ENCODE results near the gene IGFL3.

Gene IGFL3

DNA sequence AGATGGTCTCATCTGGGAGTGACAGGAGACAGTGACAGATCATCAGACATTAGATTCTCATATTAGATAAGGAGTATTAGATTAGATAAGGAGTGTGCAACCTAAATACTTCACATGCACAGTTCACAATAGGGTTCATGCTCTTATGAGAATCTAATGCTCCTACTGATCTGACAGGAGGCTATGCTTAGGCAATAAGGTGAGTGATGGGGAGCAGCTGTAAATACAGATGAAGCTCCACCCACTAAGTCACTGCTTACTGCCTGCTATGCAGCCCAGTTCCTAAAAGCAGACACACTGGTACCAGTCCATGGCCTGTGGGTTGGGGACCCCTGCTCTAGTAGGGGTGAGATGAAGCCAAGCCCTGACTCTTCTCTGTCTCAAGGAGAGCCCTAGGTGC lies 10.0 kb upstream of the IGFL3 start:
- TF ChIP-seq, protein P1, sequence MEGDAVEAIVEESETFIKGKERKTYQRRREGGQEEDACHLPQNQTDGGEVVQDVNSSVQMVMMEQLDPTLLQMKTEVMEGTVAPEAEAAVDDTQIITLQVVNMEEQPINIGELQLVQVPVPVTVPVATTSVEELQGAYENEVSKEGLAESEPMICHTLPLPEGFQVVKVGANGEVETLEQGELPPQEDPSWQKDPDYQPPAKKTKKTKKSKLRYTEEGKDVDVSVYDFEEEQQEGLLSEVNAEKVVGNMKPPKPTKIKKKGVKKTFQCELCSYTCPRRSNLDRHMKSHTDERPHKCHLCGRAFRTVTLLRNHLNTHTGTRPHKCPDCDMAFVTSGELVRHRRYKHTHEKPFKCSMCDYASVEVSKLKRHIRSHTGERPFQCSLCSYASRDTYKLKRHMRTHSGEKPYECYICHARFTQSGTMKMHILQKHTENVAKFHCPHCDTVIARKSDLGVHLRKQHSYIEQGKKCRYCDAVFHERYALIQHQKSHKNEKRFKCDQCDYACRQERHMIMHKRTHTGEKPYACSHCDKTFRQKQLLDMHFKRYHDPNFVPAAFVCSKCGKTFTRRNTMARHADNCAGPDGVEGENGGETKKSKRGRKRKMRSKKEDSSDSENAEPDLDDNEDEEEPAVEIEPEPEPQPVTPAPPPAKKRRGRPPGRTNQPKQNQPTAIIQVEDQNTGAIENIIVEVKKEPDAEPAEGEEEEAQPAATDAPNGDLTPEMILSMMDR (IDR thresholded peaks at IDR 0.05; ENCODE audit: low read depth, low read length, missing control alignments) = no peak
- H3K4me3 ChIP-seq (ENCODE audit: low read depth, low read length) = no peak overlapping the region
- DNase-seq (ENCODE audit: low read depth) = no peak

DNA sequence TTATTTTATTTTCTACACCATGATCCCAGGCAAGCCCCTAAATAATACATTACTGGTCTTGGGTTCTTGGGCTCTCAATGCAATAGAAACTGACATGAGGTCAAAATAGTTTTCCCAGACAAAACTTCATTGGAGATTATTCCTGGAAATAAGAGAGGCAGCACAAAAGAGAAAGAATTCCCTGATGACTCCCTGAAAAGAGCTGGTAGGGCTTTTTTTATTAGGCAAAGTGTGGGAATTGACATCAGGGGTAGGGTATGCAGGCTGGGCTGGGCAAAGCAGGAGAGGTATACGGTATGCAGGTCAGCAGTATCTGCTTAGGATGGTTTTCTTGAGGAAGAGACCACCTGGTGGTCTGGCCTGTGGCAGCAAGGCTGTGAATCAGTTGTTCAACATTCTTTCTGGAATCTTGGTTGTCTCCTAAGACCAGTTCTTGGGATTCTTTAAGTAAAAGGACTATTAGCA lies 9.3 kb upstream of the IGFL3 start:
- DNase-seq (ENCODE audit: low read depth) = no peak
- TF ChIP-seq, protein P1 (IDR thresholded peaks at IDR 0.05; ENCODE audit: low read depth, low read length, missing control alignments) = no peak
- no peak overlapping the region for H3K4me3 ChIP-seq (ENCODE audit: low read depth, low read length)

DNA sequence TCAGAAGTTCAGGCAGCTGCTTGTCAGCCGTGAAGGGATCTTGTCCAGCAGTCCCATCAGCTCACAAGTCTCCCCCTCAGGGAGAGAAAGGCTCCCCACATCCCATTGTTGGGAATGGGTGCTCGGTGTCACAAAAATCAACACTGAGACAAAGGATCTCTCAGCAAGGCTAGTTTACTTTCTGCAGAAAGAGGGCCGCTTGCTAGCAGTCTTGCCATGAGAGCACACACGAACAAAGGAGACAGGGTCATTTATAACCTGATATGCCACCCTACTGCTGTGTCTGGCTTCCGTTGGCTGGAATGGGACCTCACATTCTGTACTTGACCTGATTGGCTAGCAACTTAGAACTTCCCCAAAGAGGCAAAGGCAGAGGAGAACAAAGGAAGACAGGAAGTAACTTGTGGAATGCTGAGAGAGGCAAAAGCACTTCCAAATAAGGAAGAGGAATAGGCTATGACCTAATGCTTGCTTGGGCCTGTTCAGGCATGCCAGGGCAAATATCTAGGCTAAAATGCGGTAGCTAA lies 8.7 kb upstream of the IGFL3 start:
- DNase-seq (ENCODE audit: low read depth) = no peak
- TF ChIP-seq, protein P1 (IDR thresholded peaks at IDR 0.05; ENCODE audit: low read depth, low read length, missing control alignments) = no peak
- no peak overlapping the region for H3K4me3 ChIP-seq (ENCODE audit: low read depth, low read length)

DNA sequence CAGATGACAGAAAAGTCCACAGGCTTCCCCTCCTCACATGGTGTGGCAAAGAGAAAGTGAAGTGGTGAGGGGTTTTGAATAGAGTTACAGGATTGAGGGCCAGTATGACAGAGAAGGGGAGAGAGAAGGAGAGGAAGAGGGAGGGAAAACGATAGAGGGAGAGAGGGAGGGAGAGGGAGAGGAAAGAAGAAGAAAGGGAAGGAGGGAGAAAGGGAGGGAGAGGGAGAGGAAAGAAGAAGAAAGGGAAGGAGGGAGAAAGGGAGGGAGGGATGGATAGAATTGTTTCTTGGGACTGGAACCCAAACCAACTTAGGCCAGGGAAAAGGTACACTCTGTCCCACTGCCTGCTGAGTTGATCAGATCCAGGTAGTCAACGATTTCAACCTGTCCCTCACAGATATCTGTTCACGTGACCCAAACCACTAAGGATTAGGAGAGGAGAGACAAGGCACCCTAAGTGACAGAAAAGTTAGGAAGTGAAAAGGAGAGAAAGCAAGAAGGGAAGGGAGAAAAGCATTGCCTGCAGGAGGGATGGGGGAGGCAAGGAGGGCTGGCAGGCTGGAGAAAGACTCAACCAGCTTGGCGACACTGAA lies 8.1 kb upstream of the IGFL3 start:
- H3K4me3 ChIP-seq (ENCODE audit: low read depth, low read length) = no peak overlapping the region
- TF ChIP-seq, protein P1 (IDR thresholded peaks at IDR 0.05; ENCODE audit: low read depth, low read length, missing control alignments) = no peak
- no peak for DNase-seq (ENCODE audit: low read depth)

DNA sequence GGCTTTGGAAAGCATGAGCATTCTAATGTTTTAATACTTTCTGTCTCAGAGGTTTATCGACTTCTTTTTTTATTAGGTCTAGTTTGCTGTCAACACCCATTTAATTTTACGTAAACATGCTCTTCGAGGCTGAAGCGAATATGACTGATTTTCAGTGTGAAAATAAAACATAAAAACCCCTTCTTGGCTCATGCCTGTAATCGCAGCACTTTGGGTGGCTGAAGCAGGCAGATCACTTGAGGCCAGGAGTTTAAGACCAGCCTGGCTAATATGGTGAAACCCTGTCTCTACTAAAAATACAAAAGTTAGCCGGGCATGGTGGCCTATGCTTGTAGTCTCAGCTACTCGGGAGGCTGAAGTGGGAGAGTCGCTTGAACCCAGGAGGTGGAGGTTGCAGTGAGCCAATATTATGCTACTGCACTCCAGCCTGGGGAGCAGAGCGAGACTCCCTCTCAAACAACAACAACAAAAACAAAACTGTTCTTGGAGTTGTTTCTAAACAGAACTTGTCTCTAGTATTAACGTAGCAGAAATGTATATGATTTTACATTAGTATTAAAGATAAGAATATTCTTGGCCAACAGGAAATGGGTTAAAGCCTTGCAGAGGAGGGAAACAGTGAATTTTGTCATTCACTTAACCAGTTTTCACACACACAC lies 7.1 kb upstream of the IGFL3 start:
- no peak overlapping the region for H3K4me3 ChIP-seq (ENCODE audit: low read depth, low read length)
- DNase-seq (ENCODE audit: low read depth) = no peak
- TF ChIP-seq, protein P1 (IDR thresholded peaks at IDR 0.05; ENCODE audit: low read depth, low read length, missing control alignments) = no peak

GRCh38 chr19:46126086-46126580 lies 1.6 kb upstream of the IGFL3 start:
- TF ChIP-seq, protein P1 (IDR thresholded peaks at IDR 0.05; ENCODE audit: low read depth, low read length, missing control alignments) = no peak
- no peak overlapping the region for H3K4me3 ChIP-seq (ENCODE audit: low read depth, low read length)
- no peak for DNase-seq (ENCODE audit: low read depth)

Measured in GM12864 (cell line).